Effector memory CD4-positive, alpha-beta T cell (primary cell): ENCODE data around the gene RABGAP1.

Experiments
- DNase-seq, 3 donors: peaks; one replicate each; pipeline ENCODE4 v3.0.0-alpha.2; 2020
- H3K27ac ChIP-seq: 2 replicates; pipeline ENCODE4 v1.7.0; 2013; ENCODE audit warnings: mild to moderate bottlenecking, low read length, moderate library complexity; ENCODE audit not compliant: insufficient read depth, poor library complexity, severe bottlenecking
- H3K27me3 ChIP-seq: replicated peaks from 2 replicates; pipeline ENCODE4 v1.7.0; 2013; ENCODE audit warnings: mild to moderate bottlenecking, low read length; ENCODE audit not compliant: insufficient read depth, control insufficient read depth, poor library complexity, severe bottlenecking
- H3K36me3 ChIP-seq: 2 replicates; pipeline ENCODE4 v1.7.0; 2013; ENCODE audit warnings: mild to moderate bottlenecking, low read length, moderate library complexity; ENCODE audit not compliant: control insufficient read depth, insufficient read depth
- H3K4me1 ChIP-seq: 2 replicates; pipeline ENCODE4 v1.7.0; 2013; ENCODE audit warnings: low read length, mild to moderate bottlenecking; ENCODE audit not compliant: control insufficient read depth, insufficient read depth, poor library complexity, severe bottlenecking
- H3K4me3 ChIP-seq: 2 replicates; pipeline ENCODE4 v1.7.0; 2013; ENCODE audit warnings: low read length, low read depth, mild to moderate bottlenecking; ENCODE audit not compliant: insufficient read depth, poor library complexity, severe bottlenecking
- H3K9me3 ChIP-seq: 2 replicates; pipeline ENCODE4 v1.7.0; 2013; ENCODE audit warnings: mild to moderate bottlenecking, low read length, moderate library complexity; ENCODE audit not compliant: control insufficient read depth

RABGAP1 gene

DNA sequence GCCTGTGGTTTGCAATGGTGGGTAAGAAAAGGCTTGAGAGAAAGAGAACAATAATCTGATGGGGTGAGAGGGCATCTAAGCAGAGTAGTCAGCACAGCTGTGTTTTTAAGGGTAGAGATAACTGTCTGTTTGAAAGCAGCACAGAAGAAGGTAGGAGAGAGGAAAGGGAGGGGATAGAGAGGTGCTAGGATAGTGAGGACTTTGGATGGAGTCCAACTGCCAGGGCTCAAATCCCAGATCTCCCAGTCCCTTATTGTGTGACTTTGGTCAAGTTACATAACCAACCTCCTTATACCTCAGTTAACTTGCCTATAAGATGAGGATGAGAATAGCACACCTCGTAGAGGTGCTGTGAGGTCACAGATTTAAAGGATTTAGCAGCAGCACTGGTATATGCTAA lies 148.2 kb downstream of the RABGAP1 start:
- Histone ChIP-seq H3K4me3 (no peak overlapping the region), H3K27ac (no peak overlapping the region), H3K4me1 (no peaks in the 10 kb centered on the region), H3K9me3 (no peaks in the 10 kb centered on the region), H3K27me3 (no peaks in the 10 kb centered on the region), H3K36me3 (peaks cover 48% of the 10 kb centered on the region)
- DNase-seq: no peak

DNA sequence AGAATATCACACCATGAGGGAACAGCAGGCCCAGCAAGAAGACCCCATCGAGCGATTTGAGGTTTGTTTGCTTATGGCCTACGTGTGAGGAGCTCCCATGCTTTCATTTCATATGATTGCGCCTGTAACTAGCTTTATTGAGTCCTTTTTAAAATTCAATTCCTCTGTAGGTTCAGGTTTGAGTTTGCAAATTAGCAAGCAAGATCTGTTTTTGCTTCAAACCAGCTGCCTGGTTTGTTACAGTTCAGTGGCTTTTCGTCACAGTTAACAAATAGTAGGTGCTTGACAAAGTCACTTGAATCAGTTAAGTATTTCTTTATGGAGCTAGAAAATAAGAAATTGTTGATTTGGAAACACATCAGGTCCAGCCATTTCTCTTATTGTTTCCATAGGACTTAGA lies 149.0 kb downstream of the RABGAP1 start:
- Histone ChIP-seq H3K9me3 (no peaks in the 10 kb centered on the region), H3K27me3 (no peaks in the 10 kb centered on the region), H3K27ac (no peak overlapping the region), H3K36me3 (peaks cover 43% of the 10 kb centered on the region), H3K4me1 (no peaks in the 10 kb centered on the region), H3K4me3 (no peak overlapping the region)
- no peak for DNase-seq

DNA sequence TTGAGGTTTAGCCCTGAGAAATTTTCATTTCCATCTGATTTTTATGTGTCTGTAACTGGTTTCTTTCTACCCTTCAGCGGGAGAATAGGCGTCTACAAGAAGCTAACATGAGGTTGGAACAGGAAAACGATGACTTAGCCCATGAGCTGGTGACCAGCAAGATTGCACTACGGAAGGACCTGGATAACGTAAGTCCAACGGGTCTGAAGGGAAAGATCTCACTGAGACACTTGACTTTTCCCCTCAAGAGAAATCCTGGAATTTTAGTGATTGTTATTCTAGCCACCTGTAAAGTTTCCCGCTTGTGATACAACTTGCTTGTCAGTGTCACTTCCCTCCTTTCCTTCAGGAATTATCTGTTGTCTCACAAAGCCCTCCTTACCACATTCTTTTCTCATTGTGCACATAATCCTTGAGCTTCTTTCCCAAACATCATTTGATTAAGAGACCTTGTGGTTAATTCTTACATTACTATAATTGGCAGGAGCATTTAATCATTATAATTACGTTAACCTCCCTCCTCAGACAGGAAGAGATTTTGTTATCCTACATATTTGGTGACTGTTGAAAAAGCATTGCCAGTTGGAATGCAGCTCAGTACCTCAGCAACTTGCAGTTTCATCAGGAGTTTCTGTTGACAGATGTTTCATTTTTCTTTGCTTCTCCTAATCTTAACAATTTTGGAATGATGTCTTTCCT lies 149.5 kb downstream of the RABGAP1 start:
- DNase-seq: no peak
- Histone ChIP-seq H3K4me1 (no peaks in the 10 kb centered on the region), H3K9me3 (no peaks in the 10 kb centered on the region), H3K4me3 (no peak overlapping the region), H3K27ac (no peak overlapping the region), H3K36me3 (peaks cover 40% of the 10 kb centered on the region), H3K27me3 (no peaks in the 10 kb centered on the region)

DNA sequence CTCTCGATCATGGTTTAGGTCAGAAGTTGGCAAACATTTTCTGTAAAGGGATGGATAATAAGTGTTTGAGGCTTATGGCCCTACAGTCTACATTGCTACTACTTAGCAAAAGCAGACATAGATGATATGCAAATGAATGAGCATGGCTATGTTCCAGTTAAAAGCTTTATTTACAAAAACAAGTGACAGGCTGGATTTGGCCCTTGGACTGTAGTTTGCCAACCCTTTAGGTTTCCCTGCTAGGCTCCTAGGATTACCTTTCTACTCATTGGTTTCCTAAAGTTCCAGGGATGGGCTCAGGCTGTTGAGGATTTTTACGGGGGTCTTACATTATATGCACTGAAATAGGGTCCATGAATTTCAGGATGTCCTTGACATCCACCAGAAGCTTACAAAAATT lies 150.1 kb downstream of the RABGAP1 start:
- Histone ChIP-seq H3K4me1 (no peaks in the 10 kb centered on the region), H3K4me3 (no peak overlapping the region), H3K9me3 (no peaks in the 10 kb centered on the region), H3K27ac (no peak overlapping the region), H3K36me3 (peaks cover 40% of the 10 kb centered on the region), H3K27me3 (no peaks in the 10 kb centered on the region)
- no peak for DNase-seq

DNA sequence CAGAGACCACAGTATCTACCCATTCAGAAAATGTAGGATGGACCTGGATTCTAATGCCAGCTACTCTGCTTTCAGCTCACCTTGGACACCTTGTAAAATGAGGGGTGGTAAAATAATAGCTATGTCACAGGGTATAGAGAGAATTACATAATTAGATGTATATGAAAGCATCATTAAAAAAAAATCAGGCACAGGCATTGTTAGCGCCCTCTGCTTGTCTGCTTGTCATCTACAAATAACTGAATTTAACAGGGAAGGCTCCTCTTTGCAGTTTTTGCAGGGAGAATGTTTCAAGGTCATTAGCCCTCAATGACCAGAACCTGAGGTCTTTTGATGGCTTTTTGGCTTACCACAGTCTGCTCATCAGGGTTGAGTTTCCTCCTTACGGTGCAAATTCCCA lies 150.6 kb downstream of the RABGAP1 start:
- peaks cover 40% of the 10 kb centered on the region for H3K36me3 ChIP-seq
- H3K9me3 ChIP-seq: no peaks in the 10 kb centered on the region
- no peak overlapping the region for H3K27ac ChIP-seq

DNA sequence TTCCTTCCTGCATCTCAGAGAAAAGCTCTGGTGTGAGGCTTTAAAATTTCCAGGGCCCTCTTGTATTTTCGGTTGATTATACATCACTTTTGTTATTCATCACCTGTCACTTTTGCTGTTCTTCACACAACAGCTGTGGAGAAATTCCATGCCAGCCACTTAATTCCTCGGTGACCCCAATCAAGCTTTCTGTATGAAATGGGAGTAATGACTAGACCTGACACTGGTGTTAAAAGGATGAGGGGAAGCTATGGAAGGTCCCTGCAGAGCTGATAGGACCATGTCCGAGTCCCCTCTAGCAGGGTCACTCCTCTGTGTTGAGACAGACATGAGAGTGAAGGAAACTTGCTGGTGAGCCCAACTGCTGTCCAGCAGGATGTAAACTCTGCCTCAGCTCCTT lies 152.3 kb downstream of the RABGAP1 start:
- H3K4me1 ChIP-seq: no peaks in the 10 kb centered on the region
- no peaks in the 10 kb centered on the region for H3K9me3 ChIP-seq
- no peak overlapping the region for H3K27ac ChIP-seq
- no peaks in the 10 kb centered on the region for H3K27me3 ChIP-seq
- no peak overlapping the region for H3K4me3 ChIP-seq
- peaks cover 55% of the 10 kb centered on the region for H3K36me3 ChIP-seq
- DNase-seq: no peak

More for the DNA sequence above, 150.6 kb downstream of the RABGAP1 start:
- Histone ChIP-seq H3K27me3 (no peaks in the 10 kb centered on the region), H3K4me3 (no peak overlapping the region), H3K4me1 (no peaks in the 10 kb centered on the region)
- no peak for DNase-seq

DNA sequence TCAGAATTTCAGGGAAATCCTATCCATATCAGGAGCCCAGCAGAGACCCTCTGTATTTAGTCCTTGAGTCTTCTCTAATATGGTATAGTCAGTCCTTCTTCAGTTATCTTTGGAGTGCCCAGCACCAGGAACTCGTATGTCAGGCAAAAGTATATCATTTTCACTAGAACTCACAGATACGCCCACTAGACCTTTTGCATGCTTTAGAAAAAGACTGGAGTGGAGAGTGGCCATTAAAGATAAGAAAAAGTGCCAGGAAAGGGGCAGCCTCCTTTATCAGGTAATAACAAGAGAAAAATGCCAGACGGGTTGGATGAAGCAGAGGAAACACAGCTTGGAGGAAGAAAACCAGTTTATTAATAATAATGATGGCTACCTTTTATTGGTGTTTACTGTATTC lies 156.2 kb downstream of the RABGAP1 start:
- peaks cover 54% of the 10 kb centered on the region for H3K36me3 ChIP-seq
- H3K27ac ChIP-seq: no peak overlapping the region
- H3K9me3 ChIP-seq: no peaks in the 10 kb centered on the region
- no peaks in the 10 kb centered on the region for H3K27me3 ChIP-seq
- H3K4me3 ChIP-seq: no peak overlapping the region
- no peaks in the 10 kb centered on the region for H3K4me1 ChIP-seq
- DNase-seq: no peak

DNA sequence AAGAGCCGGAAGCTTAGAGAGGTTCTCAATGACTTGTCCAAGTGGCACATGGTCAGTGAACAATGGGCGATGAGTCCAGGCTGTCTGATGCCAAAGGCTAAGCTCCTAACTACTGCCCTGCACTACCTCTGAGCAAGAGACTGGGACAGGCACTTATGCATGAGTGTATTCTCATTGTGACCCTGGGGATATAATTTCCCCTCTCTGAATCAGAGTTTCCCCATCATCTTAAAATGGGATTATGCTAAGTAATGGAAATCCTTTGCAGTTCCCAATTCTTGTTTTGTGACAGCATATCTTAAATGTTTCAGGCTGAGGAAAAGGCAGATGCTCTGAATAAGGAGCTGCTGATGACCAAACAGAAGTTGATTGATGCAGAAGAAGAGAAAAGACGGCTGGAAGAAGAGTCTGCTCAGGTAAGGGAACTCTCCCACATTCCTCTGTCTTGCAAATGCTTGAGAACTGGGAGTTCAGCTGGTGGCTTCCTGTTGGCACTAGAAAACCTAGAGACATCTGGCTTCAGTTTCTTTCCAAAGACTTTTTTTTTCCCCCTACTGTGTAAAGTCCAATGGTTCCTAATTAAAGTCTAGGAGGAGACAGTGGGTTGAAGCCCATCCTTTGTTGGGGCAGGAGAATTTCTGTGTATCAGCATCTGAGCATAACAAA lies 156.7 kb downstream of the RABGAP1 start:
- peaks cover 56% of the 10 kb centered on the region for H3K36me3 ChIP-seq
- H3K9me3 ChIP-seq: no peaks in the 10 kb centered on the region
- no peak overlapping the region for H3K27ac ChIP-seq
- H3K4me3 ChIP-seq: no peak overlapping the region
- no peaks in the 10 kb centered on the region for H3K27me3 ChIP-seq
- DNase-seq: no peak
- no peaks in the 10 kb centered on the region for H3K4me1 ChIP-seq

DNA sequence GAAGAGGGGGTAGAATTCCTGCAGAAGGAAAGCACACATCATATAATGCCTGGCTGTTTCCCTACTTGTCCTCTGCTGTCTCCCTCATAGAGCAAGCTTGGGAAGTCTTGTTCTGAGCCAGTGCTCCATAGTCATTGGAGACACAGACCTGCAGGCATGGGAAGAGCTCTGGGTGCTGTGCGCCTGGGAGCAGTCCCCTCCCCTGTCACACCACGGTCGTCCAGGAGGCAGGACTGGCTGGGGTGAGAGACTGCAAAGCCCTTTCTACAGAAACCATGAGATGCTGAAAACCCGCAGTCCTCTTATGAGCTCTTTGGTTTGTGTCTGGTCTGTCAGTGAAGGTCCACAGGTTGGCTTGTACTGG lies 157.3 kb downstream of the RABGAP1 start:
- H3K9me3 ChIP-seq: no peaks in the 10 kb centered on the region
- H3K4me3 ChIP-seq: no peak overlapping the region
- H3K4me1 ChIP-seq: no peaks in the 10 kb centered on the region
- H3K27ac ChIP-seq: no peak overlapping the region
- H3K27me3 ChIP-seq: no peaks in the 10 kb centered on the region
- DNase-seq: no peak
- peaks cover 56% of the 10 kb centered on the region for H3K36me3 ChIP-seq

DNA sequence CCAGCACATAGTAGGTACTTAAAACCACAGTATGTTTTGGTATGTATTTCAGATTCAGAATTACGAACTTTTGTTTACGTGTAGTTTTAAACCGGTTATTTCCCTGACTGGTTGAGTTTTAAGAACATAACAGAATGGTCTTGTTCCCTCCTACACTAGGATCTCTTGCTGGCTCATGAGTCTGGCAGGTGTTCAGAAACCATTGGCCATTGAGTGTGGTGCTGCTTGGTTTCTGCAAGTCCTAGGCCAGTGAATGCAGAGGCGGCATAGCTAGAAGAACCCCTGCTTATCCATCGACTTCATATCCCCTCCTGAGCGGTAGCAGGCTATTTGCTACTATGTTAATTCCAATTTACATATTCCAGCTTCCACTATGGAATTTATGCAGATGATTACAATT lies 158.2 kb downstream of the RABGAP1 start:
- peaks cover 50% of the 10 kb centered on the region for H3K36me3 ChIP-seq
- H3K4me1 ChIP-seq: no peaks in the 10 kb centered on the region
- H3K9me3 ChIP-seq: no peaks in the 10 kb centered on the region
- no peak for DNase-seq
- no peak overlapping the region for H3K27ac ChIP-seq
- H3K4me3 ChIP-seq: no peak overlapping the region
- no peaks in the 10 kb centered on the region for H3K27me3 ChIP-seq
